ENCODE measurements around the gene PRDM16. TPM values are rescaled to one million over a fixed set of nuclear protein-coding genes. Genes with fewer than 3 reads are reported as not detected.

Gene PRDM16
- total RNA-seq, 1 experiment from 2014 or later = 6.1 TPM

- intact Hi-C loops (cut with micrococcal nuclease) = no loop called here
Measured at GRCh38 chr1:3151456-3151855, 82.5 kb downstream of the PRDM16 start.

More at GRCh38 chr1:3151456-3151855, 82.5 kb downstream of the PRDM16 start:
- Histone ChIP-seq H3K9ac (ENCODE audit: low read length) (no peak overlapping the region), H2AFZ (ENCODE audit: low read depth, low read length, poor library complexity, severe bottlenecking) (no peak overlapping the region), H3K9me2 (ENCODE audit: insufficient read depth) (no peaks in the 10 kb centered on the region), H3K4me1 (ENCODE audit: control insufficient read depth in 1 of 2, insufficient read depth in 2 of 2, low read length in 2 of 2) (no peaks in the 10 kb centered on the region), H3K27me3 (ENCODE audit: insufficient read depth, low read length) (no peaks in the 10 kb centered on the region), H4K20me1 (ENCODE audit: insufficient read depth) (no peaks in the 10 kb centered on the region), H3K4me3 (replicated peaks in 1 of 2; ENCODE audit: low read depth in 1 of 2, low read length in 2 of 2) (no peak overlapping the region), H3K9me3 (ENCODE audit: control insufficient read depth in 1 of 2, insufficient read depth in 1 of 2, low read depth in 1 of 2, low read length in 2 of 2) (no peaks in the 10 kb centered on the region), H3K27ac (ENCODE audit: low read depth, low read length) (no peak overlapping the region), H3K4me2 (ENCODE audit: low read length) (no peak overlapping the region), H3K36me3 (ENCODE audit: control insufficient read depth in 1 of 2, insufficient read depth in 2 of 2, low read length in 2 of 2) (no peaks in the 10 kb centered on the region), H3K79me2 (ENCODE audit: insufficient read depth, low read length) (no peaks in the 10 kb centered on the region)
- ATAC-seq (no peak), DNase-seq (ENCODE audit: low read depth, low spot score) (no peak)
- CTCF ChIA-PET = interaction anchor here (0.6 kb wide), 1 partner anchor 13 kb away, joined by 3 read pairs; no protein-coding TSS in a partner anchor
- RAD21 ChIA-PET (ENCODE audit: low non-redundant PET in 1 of 2, low total read pairs in 2 of 2, uncharacterized antibody in 2 of 2, unreplicated experiment in 2 of 2) = no interaction called here
- no TSS peak for BruUV-seq (replicated peaks)
- TF ChIP-seq CBX3 (IDR thresholded peaks at IDR 0.05; ENCODE audit: low read depth) (no peak), CTCF (IDR thresholded peaks at IDR 0.05 in 2 of 3, conservative IDR thresholded peaks at IDR 0.05 in 1 of 3; ENCODE audit: borderline replicate concordance in 1 of 3, insufficient read depth in 1 of 3, low read depth in 2 of 3, low read length in 2 of 3) (no peak), YY1 (IDR thresholded peaks at IDR 0.05; ENCODE audit: extremely low read depth, insufficient replicate concordance, low read depth, low read length) (no peak), FOSL1 (IDR thresholded peaks at IDR 0.05; ENCODE audit: low read depth) (no peak), TCF7L2 (IDR thresholded peaks at IDR 0.05; ENCODE audit: borderline replicate concordance, extremely low read depth, insufficient read depth, insufficient read length) (no peak), EZH2phosphoT487 (IDR thresholded peaks at IDR 0.05; ENCODE audit: borderline replicate concordance) (no peak), RAD21 (IDR thresholded peaks at IDR 0.05; ENCODE audit: low read depth) (no peak), EZH2 (IDR thresholded peaks at IDR 0.05) (no peak), CEBPB (IDR thresholded peaks at IDR 0.05; ENCODE audit: low read depth) (no peak), ZNF274 (IDR thresholded peaks at IDR 0.05; ENCODE audit: low read depth, low read length) (no peak), POLR2AphosphoS5 (IDR thresholded peaks at IDR 0.05; ENCODE audit: low read depth, low read length) (no peak), JUND (IDR thresholded peaks at IDR 0.05) (no peak), ELF1 (IDR thresholded peaks at IDR 0.05; ENCODE audit: borderline replicate concordance, low read depth) (no peak)
- TF ChIP-seq, protein P1, sequence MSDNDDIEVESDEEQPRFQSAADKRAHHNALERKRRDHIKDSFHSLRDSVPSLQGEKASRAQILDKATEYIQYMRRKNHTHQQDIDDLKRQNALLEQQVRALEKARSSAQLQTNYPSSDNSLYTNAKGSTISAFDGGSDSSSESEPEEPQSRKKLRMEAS (IDR thresholded peaks at IDR 0.05) = no peak
- POLR2A ChIA-PET = no interaction called here
